GM19452 (cell line): ENCODE data around the gene ALAD.
"Not testable (repeated sequence)": the region's sequence is repeated elsewhere in the genome, so short reads cannot be mapped to it uniquely, and the experiment has no call there.

ENCODE experiments used
- ATAC-seq: cut with Tn5 transposase; IDR thresholded peaks from one replicate; pipeline ENCODE4 v1.9.1; 2021; ENCODE audit not compliant: unreplicated experiment

ALAD gene

GRCh38 chr9:113375057-113376023 is 25.7 kb downstream of the ALAD start:
- ATAC-seq: no peak

DNA sequence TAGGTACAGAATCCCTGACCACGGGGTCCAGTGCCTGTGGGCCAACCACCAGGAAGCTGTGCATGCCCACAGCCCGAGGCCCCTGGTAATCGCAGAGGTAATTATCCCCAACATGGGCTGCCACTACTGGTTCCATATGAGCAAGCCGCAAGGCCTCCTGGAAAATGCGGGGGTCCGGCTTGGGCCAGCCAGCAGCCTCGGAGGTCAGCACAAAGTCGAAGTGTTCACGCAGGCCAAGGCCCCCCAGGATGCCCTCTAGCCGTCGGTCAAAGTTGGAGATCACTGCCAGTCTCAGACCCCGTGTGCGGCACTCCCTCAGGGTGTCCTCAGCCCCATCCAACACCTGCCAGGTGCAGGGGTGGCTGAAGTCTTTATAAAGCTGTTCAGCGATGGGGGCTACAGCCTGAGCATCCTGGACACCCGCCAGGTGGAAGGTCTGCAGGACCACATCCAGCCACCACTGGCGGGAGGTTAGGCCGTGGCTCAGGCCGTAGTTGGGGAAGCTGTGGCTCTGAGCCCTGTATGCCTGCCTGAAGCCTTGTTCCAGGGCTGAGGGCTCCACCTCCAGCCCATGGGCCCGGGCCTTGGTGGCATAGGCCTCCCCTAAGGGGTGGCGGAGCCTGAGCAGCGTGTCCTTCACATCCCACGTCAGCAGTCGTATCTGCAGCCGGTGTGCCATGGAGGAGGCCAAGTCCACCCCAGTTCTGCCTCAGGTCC is 27.2 kb downstream of the ALAD start:
- ATAC-seq: no peak

DNA sequence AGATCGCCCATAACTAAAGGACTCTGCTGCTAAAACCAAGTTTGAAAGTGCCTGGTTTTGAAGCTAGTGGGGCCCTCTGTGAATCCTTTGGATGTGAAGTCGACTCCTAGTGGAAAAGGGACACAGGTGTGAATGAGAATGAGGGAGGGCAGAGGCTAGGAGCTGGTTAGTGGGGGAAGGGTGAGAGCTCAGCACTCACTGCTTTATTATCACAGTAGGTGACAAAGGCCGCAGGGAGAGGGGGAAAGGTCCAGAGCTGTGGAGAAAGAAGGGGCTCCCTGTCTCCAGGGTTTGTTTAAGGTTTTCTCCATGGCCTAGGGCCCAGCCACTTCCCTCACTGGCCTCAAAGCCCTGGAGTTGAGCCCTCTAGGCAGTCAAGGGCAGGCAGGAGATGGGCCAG is 27.8 kb downstream of the ALAD start:
- no peak for ATAC-seq

GRCh38 chr9:113372059-113372458 is 29.0 kb downstream of the ALAD start:
- no peak for ATAC-seq

GRCh38 chr9:113370806-113371325 is 30.2 kb downstream of the ALAD start:
- no peak for ATAC-seq

- no peak for ATAC-seq
Measured at GRCh38 chr9:113369855-113370140, 31.3 kb downstream of the ALAD start.

DNA sequence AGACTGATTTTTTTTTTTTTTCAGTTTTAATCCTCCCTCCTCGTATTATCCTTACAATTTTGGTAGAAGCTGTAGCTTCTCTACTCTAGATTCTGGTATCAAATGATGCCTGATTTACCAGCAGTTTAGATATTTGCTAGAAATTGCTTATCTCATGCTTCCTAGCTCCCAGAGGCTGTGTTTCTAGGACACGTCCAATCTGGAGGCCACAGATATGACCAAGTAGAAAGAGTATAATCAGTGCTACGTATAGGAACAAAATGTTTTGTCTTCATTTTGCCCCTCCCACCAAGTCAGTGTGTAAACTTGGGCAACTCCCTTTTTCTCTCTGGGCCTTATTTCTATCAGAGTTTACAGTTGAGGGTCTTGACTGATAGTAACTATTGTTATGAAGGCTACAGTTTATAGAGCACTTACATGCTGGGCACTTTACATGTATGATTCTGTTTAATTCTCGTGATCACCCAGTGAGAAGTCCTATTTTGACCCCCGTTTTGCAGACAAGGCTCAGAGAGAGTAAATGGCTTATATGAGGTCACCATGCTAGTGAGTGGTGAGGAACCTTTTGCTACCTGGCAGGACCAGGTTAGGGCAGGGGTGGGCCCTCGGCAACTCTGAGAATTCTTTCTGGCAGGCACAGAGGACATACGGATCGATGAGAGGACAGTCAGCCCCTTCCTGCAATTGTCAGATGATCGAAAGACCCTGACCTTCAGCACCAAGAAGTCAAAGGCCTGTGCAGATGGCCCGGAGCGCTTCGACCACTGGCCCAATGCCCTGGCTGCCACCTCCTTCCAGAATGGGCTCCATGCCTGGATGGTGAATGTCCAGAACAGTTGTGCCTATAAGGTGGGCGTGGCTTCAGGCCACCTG is 31.9 kb downstream of the ALAD start:
- ATAC-seq: no peak

GRCh38 chr9:113368348-113368981 is 32.6 kb downstream of the ALAD start:
- ATAC-seq: no peak

- ATAC-seq: not testable (repeated sequence)
Measured at GRCh38 chr9:113365652-113366051, 35.4 kb downstream of the ALAD start.

DNA sequence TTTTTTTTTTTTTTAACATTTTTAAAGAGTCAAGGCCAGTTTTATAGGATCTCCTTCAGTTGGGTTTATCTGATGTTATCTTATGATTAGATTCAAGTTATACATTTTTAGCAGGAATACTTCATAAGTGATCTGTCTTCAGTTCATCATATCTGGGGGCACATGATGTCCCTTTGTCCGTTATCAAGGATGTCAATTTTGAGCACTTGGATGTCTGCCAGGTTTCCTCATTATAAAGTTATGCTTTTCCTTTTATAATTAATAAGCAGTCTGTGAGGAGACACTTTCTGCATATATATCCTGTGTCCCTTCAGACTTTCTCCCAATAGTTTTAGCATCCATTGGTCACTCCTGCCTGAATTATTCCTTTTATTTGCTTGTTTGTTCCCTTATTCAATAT is 36.1 kb downstream of the ALAD start:
- ATAC-seq: no peak

- no peak for ATAC-seq
Measured at GRCh38 chr9:113363336-113363735, 37.7 kb downstream of the ALAD start.

DNA sequence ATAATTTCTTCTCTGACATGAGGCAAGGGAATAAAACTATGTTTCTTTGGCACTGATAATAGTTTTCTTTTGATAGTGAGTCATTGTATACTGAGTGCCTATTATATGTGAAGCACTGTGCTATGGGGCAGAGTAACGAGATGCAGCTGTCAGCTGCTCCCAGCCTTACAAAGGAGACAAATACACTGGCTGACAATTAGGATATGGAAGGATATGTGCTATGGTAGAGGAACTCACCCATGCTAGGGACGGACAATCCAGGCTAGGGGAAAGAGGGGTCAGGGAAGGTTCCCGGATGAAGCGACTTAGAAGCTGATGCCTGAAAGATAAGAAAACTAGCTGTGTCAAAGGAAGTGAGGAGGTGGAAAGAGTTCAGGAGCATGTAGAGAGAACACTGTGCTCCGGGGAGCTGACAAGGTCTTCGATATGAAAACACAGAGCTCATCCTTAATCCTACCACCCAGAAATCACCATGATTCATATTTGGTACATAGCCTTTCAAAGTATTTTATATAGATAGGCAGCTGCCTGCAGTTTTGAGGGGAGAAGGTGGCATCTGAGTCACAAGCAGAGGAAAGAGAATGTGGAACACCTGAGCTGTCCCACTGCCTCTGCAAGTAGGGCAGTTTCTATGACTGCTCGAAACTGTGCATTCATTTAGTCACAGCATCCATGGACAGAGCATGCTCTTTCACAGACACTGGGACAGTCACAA is 39.6 kb downstream of the ALAD start:
- no peak for ATAC-seq

- no peak for ATAC-seq
Measured at GRCh38 chr9:113360242-113360842, 40.7 kb downstream of the ALAD start.

GRCh38 chr9:113359385-113359784 is 41.7 kb downstream of the ALAD start:
- ATAC-seq: no peak

DNA sequence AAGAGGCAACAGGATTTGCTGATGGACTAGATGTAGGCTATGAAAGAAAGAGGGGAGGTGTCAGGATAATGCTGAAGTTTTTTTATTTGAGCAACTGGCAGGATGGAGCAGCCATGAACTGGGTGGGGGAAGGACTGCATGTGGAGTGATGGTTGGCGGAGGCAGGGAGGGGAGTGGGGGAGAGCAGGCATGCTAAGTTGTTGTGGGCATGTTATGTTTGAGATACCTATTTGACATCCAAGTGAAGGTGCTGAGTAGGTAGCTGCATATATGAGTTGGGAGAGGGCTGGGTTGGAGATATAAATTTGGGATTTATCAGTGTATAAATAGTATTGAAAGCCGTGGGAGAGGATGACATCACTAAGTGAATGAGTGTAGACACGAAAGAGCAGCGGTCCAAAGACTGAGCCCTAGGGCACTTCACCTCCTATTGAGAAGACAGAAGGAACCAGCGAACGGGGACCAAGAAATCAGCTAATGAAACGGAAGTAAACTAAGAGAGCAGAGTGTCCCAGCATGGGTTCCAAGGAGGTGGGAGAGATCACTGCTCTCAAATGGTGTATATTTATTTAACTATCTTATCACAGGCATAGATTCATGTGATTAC is 44.3 kb downstream of the ALAD start:
- ATAC-seq: no peak

GRCh38 chr9:113355040-113355596 is 46.0 kb downstream of the ALAD start:
- no peak for ATAC-seq

DNA sequence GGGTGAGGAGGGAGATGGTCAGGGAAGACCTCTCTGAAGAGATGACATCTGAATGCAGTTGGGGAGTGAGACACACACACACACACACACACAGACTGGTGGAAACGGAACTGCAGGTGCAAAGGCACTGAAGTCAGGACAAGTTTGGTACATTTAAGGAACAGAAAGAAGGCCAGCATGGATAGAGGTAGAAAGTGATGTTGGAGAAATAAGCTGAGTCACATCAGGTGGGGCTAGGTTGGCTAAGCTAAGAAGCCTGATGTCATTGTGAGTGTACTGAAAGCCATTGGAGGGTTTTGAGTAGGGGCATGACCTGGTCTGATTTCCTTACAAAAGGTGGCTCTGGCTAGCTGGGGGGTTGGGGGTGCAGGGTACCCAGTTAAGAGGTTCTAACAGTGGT is 48.7 kb downstream of the ALAD start:
- ATAC-seq: no peak

DNA sequence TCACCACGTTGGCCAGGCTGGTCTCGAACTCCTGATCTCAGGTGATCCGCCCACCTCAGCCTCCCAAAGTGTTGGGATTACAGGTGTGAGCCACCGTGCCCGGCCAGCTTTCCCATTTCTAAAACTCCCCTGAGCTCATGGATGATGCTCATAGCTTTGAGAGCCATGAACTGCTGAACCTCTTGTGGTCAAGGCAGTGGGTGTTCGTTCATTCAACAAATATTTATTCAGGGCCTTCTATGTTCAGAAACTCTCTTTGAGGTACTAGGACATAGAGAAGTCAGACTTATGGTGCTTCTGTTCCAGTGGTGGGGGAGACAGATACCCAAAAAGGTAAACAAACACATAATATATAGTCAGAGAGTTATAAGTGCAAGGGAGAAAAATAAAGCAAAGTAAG is 49.1 kb downstream of the ALAD start:
- ATAC-seq: no peak

GRCh38 chr9:113350937-113351336 is 50.1 kb downstream of the ALAD start:
- peak; percentile 43 for ATAC-seq
